Caco-2 (cell line): ENCODE measurements around the gene SRSF8. TPM values are rescaled to one million over a fixed set of nuclear protein-coding genes. Genes with fewer than 3 reads are reported as not detected.

Experiments used
- BruUV-seq: library from RNA; stranded (reverse); fragments of 400-500 nt; replicated peaks from 2 replicates; lab custom pipeline; 2021; lab: Mats Ljungman, UMichigan
- CTCF ChIA-PET: fragments of 300-600 bp; sonication (Branson Sonifier 250); formaldehyde crosslinking; loops from one replicate; lab custom pipeline; 2022; ENCODE audit warnings: antibody characterized with exemption; lab: Charles Lee
- POLR2A ChIA-PET: fragments of 300-600 bp; sonication (Branson Sonifier 250); formaldehyde crosslinking; loops from one replicate; lab custom pipeline; 2022; ENCODE audit warnings: antibody characterized with exemption; lab: Charles Lee
- DNase-seq, 2 experiments: peaks; one replicate each; pipeline versions ENCODE4 v3.0.0 to v3.0.0-alpha.2; 2020 to 2022
- H3K27me3 ChIP-seq: replicated peaks from 2 replicates; pipeline ENCODE4 v1.6.0; 2011; ENCODE audit warnings: low read length; ENCODE audit not compliant: control insufficient read depth, insufficient read depth
- H3K36me3 ChIP-seq: 2 replicates; pipeline ENCODE4 v1.5.1; 2011; ENCODE audit warnings: low read length; ENCODE audit not compliant: control insufficient read depth, insufficient read depth
- H3K4me1 ChIP-seq: fragments of 250-450 bp; sonication (Bioruptor Pico); 2 replicates; pipeline ENCODE4 v1.5.1; 2020; ENCODE audit warnings: mild to moderate bottlenecking
- H3K4me3 ChIP-seq: 2 replicates; pipeline ENCODE4 v1.5.1; 2011; ENCODE audit warnings: low read depth, mild to moderate bottlenecking, control low read depth, low read length
- H3K9me3 ChIP-seq: fragments of 250-450 bp; sonication (Bioruptor Pico); 2 replicates; pipeline ENCODE4 v1.5.1; 2020; ENCODE audit warnings: mild to moderate bottlenecking, moderate library complexity
- H3K27ac Mint-ChIP-seq: one replicate; pipeline ENCODE4 v1.8.0; 2022; ENCODE audit warnings: mixed read lengths; ENCODE audit not compliant: unreplicated experiment
- H3K27me3 Mint-ChIP-seq: one replicate; pipeline ENCODE4 v1.8.0; 2022; ENCODE audit warnings: mixed read lengths; ENCODE audit not compliant: insufficient read depth, unreplicated experiment
- H3K36me3 Mint-ChIP-seq: one replicate; pipeline ENCODE4 v1.8.0; 2022; ENCODE audit warnings: mild to moderate bottlenecking, mixed read lengths; ENCODE audit not compliant: insufficient read depth, unreplicated experiment
- H3K4me1 Mint-ChIP-seq: one replicate; pipeline ENCODE4 v1.8.0; 2022; ENCODE audit warnings: low read depth, mixed read lengths; ENCODE audit not compliant: unreplicated experiment
- H3K4me3 Mint-ChIP-seq: one replicate; pipeline ENCODE4 v1.8.0; 2022; ENCODE audit warnings: mild to moderate bottlenecking, moderate library complexity, mixed read lengths; ENCODE audit not compliant: unreplicated experiment
- H3K9me3 Mint-ChIP-seq: one replicate; pipeline ENCODE4 v1.8.0; 2022; ENCODE audit warnings: mixed read lengths; ENCODE audit not compliant: unreplicated experiment
- CTCF ChIP-seq, 2 experiments: fragments of 200-600 bp in 1 of 2; IDR thresholded peaks; 1 replicate in 1 of 2; 2 replicates in 1 of 2; pipeline versions ENCODE4 v1.5.1 to v1.8.0; 2011 to 2022; ENCODE audit warnings: antibody characterized with exemption in 1 of 2, control low read depth in 1 of 2, inconsistent platforms in 1 of 2, low read depth in 1 of 2, low read length in 1 of 2, mild to moderate bottlenecking in 1 of 2, moderate library complexity in 1 of 2; ENCODE audit not compliant: insufficient read depth in 1 of 2, severe bottlenecking in 1 of 2, unreplicated experiment in 1 of 2
- intact Hi-C: fragments of 100-400 bp; cut with micrococcal nuclease; formaldehyde crosslinking; loops from one replicate; pipeline ENCODE4 v1.10.0; 2022; ENCODE audit not compliant: unreplicated experiment
- total RNA-seq: library from RNA; stranded (reverse); gene quantifications from 2 replicates; pipeline ENCODE4 v1.2.3, GENCODE V29; 2022

The SRSF8 gene
- total RNA-seq, 1 experiment from 2014 or later = 44.5 TPM

DNA sequence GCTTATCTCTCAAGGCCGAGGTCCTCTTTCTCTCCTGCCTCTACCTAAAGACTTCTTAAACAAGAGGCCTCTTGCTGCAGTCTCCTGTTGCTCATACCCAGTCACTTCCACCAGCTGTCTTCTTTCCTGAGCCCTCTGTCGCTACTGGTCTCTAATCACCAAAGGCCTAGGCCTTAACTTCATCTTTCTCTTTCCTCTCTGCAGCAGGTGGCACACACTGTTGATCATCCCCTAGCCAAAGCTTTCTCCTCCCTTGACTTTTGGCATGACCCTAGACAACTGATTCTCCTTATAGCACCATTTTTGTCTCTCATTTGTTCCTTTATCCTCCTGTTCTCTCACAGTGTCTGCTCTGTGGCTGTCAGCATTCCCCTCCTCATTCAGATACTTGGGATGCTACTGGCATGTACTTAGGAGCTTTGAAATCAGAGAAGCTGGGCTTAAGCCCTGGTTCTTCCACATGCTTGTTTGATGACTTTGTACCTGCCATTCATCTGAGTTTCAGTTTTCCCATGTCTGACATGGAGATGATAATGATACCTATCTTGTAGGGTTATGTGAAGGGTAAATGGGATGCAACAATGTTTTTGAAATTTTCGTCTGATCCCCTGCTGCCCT, 45.3 kb downstream of the SRSF8 start:
- Histone ChIP-seq H3K27me3 (no peaks in the 10 kb centered on the region), H3K9me3 (no peaks in the 10 kb centered on the region), H3K4me1 (peaks cover 28% of the 10 kb centered on the region), H3K36me3 (no peaks in the 10 kb centered on the region; the same call in 1 of the 2 replicates), H3K4me3 (no peak overlapping the region)
- intact Hi-C loops = no loop called here
- Mint-ChIP-seq H3K4me3 (no peak overlapping the region), H3K27ac (peak overlapping the region; percentile 4), H3K4me1 (peaks cover 18% of the 10 kb centered on the region), H3K36me3 (no peaks in the 10 kb centered on the region), H3K9me3 (no peaks in the 10 kb centered on the region), H3K27me3 (no peaks in the 10 kb centered on the region)
- no TSS peak for BruUV-seq
- no peak for TF ChIP-seq CTCF (IDR thresholded peaks at IDR 0.05; ENCODE audit: insufficient read depth in 1 of 2, low read depth in 1 of 2, low read length in 1 of 2, severe bottlenecking in 1 of 2, unreplicated experiment in 1 of 2)
- ChIA-PET POLR2A (no interaction called here), CTCF (interaction anchor here (0.9 kb wide), 1 partner anchor 22 kb away, joined by 3 read pairs; no protein-coding TSS in a partner anchor)
- no peak for DNase-seq

- Mint-ChIP-seq H3K9me3 (peaks cover 17% of the 10 kb centered on the region), H3K4me3 (no peak overlapping the region), H3K36me3 (no peaks in the 10 kb centered on the region), H3K4me1 (peaks cover 12% of the 10 kb centered on the region), H3K27ac (no peak overlapping the region), H3K27me3 (no peaks in the 10 kb centered on the region)
- intact Hi-C loops = no loop called here
- no peak for TF ChIP-seq CTCF (IDR thresholded peaks at IDR 0.05; ENCODE audit: insufficient read depth in 1 of 2, low read depth in 1 of 2, low read length in 1 of 2, severe bottlenecking in 1 of 2, unreplicated experiment in 1 of 2)
- CTCF ChIA-PET = no interaction called here
- 0 out of 2 replicates have a peak, but pooled peaks cover 8% of the 10 kb centered on the region for H3K4me1 ChIP-seq
- no peak overlapping the region for H3K4me3 ChIP-seq
- no peaks in the 10 kb centered on the region for H3K9me3 ChIP-seq
- no peaks in the 10 kb centered on the region for H3K27me3 ChIP-seq
- BruUV-seq = no TSS peak
- no peak for DNase-seq
- POLR2A ChIA-PET = no interaction called here
- H3K36me3 ChIP-seq = no peaks in the 10 kb centered on the region
These were observed 48.9 kb downstream of the SRSF8 start for GRCh38 chr11:95115597-95115996.

DNA sequence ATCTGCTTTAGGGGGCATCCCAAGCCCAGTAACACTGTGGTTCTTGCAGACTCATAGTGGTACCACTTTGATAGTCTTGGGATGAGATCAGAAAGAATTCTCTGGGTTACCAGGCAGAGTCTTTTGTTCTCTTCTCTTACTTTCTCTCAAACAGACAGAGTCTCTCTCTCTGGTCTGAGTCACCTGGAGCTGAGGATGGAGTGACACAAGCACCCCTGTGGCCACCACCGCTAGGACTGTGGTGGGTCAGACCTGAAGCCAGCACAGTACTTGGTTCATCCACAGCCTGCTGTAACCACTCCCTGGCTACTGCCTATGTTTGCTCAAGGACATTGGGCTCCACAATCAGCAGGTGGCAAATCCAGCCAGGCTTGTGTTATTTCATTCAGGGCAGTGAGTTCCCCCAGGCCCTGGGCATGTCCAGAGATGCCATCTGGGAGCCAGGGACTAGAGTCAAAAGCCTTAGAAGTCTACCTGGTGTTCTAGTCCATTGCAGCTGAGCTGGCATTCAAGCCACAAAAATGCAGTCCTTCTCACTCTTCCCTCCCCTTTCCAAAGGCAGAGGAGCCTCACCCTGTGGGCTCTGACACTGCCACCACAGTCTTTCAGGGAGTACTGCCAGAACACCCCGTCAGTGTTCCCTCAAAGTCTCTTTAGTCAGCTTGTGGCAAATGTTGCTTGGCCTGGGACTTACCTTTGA, 52.8 kb downstream of the SRSF8 start:
- no peaks in the 10 kb centered on the region for H3K36me3 Mint-ChIP-seq
- BruUV-seq = no TSS peak
- CTCF ChIA-PET = no interaction called here
- no peaks in the 10 kb centered on the region for H3K4me1 ChIP-seq
- H3K4me3 ChIP-seq = no peak overlapping the region
- intact Hi-C loops = no loop called here
- POLR2A ChIA-PET = no interaction called here
- TF ChIP-seq CTCF (IDR thresholded peaks at IDR 0.05; ENCODE audit: insufficient read depth in 1 of 2, low read depth in 1 of 2, low read length in 1 of 2, severe bottlenecking in 1 of 2, unreplicated experiment in 1 of 2) = no peak
- H3K4me1 Mint-ChIP-seq = peaks cover 6% of the 10 kb centered on the region
- no peak overlapping the region for H3K4me3 Mint-ChIP-seq
- no peak overlapping the region for H3K27ac Mint-ChIP-seq
- no peaks in the 10 kb centered on the region for H3K27me3 ChIP-seq
- H3K9me3 ChIP-seq = no peaks in the 10 kb centered on the region; the same call in 1 of the 2 replicates
- DNase-seq = no peak
- peaks cover 17% of the 10 kb centered on the region for H3K9me3 Mint-ChIP-seq
- H3K27me3 Mint-ChIP-seq = no peaks in the 10 kb centered on the region
- H3K36me3 ChIP-seq = no peaks in the 10 kb centered on the region

Other genes with a start within 250 kb of the SRSF8 start
- gene CWC15, start 93.4 kb upstream of the SRSF8 start, total RNA-seq = 137 and 144 TPM in 2 replicates
- 0.95 and 1.2 TPM in 2 replicates for gene KDM4D, start 93.2 kb upstream of the SRSF8 start, total RNA-seq
- gene KDM4E, start 41.7 kb upstream of the SRSF8 start, total RNA-seq = not detected in 2 replicates
- not detected in 2 replicates for gene KDM4F, start 17.5 kb upstream of the SRSF8 start, total RNA-seq
- gene ENDOD1, start 22.9 kb downstream of the SRSF8 start, total RNA-seq = 22.7 and 23.0 TPM in 2 replicates
- 28.2 and 29.2 TPM in 2 replicates for gene SESN3, start 164.3 kb downstream of the SRSF8 start, total RNA-seq